ENCODE measurements around the gene ZBTB17.

- TF ChIP-seq POLR2A (IDR thresholded peaks at IDR 0.05): no peak
- TF ChIP-seq, protein P1, sequence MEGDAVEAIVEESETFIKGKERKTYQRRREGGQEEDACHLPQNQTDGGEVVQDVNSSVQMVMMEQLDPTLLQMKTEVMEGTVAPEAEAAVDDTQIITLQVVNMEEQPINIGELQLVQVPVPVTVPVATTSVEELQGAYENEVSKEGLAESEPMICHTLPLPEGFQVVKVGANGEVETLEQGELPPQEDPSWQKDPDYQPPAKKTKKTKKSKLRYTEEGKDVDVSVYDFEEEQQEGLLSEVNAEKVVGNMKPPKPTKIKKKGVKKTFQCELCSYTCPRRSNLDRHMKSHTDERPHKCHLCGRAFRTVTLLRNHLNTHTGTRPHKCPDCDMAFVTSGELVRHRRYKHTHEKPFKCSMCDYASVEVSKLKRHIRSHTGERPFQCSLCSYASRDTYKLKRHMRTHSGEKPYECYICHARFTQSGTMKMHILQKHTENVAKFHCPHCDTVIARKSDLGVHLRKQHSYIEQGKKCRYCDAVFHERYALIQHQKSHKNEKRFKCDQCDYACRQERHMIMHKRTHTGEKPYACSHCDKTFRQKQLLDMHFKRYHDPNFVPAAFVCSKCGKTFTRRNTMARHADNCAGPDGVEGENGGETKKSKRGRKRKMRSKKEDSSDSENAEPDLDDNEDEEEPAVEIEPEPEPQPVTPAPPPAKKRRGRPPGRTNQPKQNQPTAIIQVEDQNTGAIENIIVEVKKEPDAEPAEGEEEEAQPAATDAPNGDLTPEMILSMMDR (IDR thresholded peaks at IDR 0.05): no peak
These were observed 43.1 kb upstream of the ZBTB17 start for GRCh38 chr1:16018749-16019643.

Data from Peyer's patch (tissue), 4 donors.